HG02610 (cell line): ENCODE data around the gene SMTNL1.
A peak's percentile ranks its signal among the peaks of the same experiment; 100 is the strongest.

ENCODE experiments used
- ATAC-seq: cut with Tn5 transposase; IDR thresholded peaks from one replicate; pipeline ENCODE4 v1.9.1; 2021; ENCODE audit warnings: mild to moderate bottlenecking, moderate library complexity; ENCODE audit not compliant: unreplicated experiment

The SMTNL1 gene

DNA sequence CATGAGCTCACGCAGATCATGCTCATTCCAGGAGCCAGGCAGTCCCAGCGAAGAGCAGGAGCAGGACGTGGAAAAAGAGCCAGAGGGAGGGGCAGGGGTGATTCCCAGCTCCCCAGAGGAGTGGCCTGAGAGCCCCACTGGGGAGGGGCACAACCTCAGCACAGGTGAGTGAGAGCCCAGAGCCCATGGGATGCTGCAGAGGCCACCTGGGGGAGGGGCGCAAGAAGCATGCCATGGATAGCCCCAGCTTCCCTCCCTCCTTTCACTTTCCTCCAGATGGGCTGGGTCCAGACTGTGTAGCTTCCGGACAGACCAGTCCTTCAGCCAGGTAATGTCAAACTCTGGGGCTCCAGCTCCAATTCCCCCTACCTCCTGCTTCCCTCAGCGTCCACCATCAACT, 6.2 kb downstream of the SMTNL1 start:
- no peak for ATAC-seq

DNA sequence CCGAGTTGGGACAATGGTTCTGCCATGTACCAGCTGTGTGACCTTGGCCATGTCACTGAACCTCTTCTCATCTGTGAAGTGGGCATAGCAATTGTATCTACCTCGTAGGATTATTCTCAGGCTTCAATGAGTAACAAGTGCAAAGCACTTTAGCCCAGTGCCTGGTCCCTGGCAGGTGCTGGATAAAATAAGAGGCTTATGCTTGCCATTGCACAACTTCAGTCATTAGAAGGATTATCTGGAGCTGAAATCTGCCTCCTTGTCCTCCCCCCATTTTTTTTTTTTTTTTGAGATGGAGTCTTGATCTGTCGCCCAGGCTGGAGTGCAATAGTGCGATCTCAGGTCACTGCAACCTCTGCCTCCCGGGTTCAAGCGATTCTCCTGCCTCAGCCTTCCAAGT, 7.2 kb downstream of the SMTNL1 start:
- no peak for ATAC-seq

DNA sequence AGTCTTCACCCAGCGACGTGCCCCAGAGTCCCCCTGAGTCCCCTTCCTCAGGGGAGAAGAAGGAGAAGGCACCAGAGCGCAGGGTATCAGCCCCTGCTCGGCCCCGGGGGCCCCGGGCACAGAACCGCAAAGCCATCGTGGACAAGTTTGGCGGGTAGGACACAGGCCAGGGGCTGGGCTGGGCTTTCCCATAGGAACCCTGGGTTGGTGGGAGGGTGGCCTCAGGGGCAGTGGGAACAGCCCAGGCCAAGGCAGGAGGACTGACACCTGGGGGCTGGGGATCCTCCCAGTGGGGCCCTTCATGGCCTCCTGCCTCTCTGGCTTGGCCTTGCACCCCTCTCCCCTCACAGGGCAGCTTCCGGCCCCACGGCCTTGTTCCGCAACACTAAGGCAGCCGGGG, 8.5 kb downstream of the SMTNL1 start:
- no peak for ATAC-seq

DNA sequence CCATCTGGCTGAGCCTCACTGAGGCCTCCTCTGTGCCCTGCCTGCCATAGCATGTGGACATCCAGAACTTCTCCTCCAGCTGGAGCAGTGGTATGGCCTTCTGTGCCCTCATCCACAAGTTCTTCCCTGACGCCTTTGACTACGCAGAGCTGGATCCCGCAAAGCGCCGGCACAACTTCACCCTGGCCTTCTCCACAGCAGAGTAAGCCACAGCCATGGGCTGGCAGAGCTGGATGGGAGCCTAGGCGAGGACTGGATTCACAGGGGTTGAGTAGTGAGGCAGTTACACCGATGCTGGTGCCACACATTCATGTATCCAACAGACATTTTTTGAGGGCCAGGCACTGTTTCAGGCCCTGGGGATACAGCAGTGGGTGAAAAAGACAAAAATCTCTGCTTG, 9.1 kb downstream of the SMTNL1 start:
- no peak for ATAC-seq

DNA sequence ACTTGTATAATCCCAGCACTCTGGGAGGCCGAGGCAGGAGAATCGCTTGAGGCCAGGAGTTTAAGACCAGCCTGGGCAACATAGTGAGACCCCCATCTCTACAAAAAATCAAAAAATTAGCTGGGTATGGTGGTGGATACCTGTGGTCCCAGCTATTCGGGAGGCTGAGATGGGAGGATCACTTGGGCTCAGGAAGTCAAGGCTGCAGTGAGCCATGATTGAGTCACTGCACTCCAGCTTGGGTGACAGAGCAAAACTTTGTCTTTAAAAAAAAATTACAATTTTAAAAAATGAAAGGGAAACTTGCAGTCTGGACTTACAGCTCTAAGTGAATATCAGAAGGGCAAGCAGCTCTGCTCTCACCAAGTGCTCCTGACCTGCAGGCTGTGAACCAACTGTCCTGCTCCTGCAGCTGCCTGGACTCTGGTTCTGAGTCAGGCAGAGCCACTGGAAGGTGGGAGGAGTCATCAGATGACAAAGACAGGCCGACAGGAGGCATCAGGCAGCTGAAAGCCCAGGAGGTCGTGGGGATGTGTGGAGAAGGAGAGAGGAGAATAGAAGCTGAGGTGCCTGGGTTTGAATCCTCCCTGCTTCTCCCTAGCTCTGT, 9.6 kb downstream of the SMTNL1 start:
- ATAC-seq: peak; percentile 76

DNA sequence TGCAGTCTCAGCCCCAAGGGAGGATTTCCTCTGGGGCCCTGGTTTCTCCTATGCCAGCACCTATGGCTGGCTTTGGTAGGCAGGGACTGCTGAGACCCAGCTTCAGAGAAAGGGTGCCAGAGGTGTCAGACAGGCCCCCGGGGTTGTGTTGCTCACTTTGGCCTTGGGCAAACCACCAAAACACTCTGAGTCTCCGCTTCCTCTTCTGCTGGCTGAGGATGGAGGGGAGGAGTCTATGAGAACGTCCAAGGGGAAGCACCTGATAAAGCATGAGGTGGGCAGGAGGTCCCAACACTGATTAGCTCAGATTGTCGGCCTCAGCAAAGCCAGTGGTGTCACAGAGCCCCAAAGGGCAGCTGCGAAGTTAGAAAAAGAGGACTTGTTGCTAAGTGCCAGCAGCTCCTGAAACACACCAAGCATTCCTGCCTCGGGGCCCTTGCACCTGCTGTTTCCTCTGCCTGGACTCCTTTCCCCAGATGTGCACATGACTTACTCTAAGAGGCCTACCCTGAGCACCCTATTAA, 10.5 kb downstream of the SMTNL1 start:
- peak; percentile 81 for ATAC-seq

DNA sequence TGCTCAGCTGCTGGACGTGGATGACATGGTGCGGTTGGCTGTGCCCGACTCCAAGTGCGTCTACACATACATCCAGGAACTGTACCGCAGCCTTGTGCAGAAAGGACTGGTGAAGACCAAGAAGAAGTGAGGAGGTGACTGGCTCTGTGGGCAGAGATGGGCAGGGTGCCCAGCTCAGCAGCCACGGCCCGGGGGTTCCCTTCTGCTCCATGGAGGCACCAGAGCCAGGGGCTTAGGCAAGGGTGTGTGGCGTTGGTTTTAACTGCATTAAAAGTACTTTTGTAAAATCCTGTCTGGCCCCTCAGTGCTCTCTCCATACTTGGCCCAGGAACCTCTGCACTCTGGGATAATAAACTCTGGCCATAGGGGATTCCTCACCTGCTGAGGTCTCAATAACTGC, 12.6 kb downstream of the SMTNL1 start:
- ATAC-seq: no peak

DNA sequence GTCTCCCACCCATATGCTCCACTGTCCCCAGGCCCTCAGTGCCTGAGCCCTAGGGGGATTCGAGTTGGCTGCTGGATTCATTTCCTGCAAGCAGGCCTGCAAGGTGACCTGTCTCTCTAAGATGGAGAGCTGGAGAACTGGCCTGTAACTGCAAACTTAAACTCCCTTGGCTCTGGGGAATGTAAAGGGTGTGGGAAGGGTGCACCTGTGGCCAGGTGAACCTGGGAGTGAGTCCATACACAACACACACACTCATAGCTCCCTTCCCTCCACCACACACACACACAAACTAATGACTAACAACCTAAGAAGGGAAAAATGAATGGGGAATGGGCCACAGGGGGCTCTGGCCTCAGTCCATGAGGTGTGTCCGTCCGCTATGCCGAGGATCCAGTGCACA, 14.5 kb downstream of the SMTNL1 start:
- no peak for ATAC-seq

DNA sequence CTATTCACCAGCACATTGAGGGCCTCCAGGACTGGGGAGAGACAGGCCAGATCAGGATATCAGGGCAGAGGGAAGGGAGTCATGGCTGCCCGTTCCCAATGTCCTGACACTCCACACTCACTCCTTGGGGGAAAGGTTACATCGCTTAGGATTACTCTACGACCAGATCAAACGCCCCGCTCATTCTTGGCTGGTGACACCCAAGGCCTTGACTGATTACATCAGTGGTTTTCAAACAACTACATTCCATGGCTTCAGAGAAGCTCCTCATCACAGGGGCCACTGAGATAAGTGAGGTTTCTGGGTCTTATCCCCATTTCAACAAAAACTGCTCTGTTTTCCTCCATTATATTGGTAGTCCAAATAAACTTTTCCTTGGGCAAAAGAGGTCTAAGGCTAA, 15.1 kb downstream of the SMTNL1 start:
- ATAC-seq: no peak

DNA sequence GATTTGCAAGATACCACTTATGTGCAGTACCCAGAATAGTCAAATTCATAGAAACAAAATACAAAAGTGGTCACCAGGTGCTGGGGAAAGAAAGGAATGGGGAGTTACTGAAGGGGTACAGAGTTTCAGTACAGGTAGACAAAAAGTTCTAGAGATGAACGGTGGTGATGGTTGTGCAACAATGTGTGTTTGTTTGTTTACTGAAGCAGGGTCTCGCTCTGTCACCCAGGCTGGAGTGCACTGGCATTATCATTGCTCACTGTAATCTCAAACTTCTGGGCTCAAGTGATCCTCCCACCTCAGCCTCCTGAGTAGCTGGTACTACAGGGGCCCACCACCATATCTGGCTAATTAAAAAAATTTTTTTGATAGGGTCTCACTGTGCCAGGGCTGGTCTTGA, 18.0 kb downstream of the SMTNL1 start:
- no peak for ATAC-seq

DNA sequence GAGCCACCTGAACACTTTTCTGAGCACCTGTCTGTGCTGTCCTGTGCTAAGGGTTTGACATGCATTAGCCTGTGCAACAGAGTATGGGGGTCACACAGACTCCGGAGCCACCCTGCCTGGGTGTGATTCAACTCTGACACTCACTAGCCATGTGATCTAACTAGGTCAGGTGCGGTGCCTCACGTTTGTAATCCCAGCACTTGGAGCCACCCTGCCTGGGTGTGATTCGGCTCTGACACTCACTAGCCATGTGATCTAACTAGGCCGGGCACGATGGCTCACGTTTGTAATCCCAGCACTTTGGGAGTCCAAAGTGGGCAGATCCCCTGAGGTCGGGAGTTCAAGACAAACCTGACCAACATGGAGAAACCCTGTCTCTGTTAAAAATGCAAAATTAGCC, 18.6 kb downstream of the SMTNL1 start:
- ATAC-seq: no peak

DNA sequence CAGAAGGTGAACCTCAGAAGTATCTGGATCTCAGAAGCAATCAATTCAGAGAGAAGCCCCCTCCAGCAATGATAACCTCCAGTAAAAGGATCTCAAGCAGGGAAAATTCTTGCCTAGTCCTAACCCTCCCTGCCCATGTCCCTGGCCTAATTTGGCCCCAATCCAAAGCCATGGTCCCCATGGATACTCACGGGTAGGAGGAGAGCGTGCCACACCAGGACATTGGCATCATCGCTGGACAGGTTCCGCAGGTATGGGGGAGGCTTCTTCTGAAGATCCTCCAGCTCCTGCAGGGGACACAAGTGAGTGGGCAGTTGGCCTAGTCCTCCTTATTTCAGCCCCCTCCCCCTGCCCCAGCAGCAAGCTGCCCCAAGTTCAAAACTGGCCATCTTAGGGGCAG, 22.8 kb downstream of the SMTNL1 start:
- no peak for ATAC-seq

DNA sequence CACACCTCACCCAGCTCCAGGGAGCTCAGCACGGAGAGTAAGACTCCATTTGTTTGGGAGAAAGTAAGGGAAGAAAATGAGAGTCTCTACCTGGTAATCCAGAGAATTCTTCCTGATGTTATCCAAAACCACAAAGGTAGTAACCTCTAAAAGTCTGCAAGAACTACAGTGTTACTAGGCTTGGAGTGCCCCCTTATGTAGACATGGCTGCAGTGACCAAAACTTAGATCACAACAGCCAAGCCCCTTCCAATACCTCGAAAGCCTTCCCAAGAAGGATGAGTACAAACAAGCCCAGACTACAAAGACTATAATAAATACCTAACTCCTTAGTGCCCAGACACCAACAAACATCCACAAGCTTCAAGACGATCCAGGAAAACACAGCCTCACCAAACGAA, 25.2 kb downstream of the SMTNL1 start:
- ATAC-seq: no peak

DNA sequence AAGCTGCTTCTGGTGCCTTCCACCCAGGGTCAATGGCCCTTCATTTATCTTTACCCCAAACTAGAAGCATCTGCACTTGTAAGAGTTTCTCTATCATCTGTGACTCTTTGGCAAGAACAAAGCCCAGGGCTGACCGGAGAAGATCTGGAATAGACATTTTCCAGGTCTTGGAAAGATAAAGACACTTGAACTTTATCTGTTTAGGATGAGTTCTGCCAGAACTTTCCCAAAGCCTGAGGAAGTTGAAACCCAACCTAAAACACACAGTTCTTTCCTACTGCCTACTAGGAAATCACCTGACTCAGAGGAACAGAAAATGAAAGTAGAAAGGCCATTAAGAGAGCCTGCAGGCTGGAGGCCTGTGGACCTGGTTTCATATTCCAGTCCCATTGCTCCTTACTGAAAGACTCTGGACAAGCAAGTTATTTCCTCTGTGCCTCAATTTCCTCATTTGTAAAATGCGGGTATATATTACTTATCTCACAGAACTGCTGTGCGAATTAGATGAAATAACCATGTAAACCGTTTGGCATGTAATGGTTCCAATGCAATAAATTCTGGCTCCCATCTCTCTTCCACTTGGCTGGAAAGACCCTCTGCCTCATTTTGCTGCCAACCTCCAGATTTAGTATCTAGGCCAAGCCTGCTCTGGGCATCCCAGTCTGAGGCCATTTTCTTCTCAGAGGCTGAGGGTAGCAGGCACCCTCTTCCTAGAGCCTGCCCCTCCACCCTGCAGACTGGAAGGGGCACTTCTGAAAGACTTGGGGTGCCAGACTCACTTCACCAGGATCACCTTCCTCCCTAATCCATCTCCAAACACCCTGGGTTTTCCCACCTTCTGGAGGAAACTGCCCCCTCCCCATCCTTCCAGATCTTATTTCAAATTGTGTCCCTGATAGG, 28.9 kb downstream of the SMTNL1 start:
- peak; percentile 83 for ATAC-seq

DNA sequence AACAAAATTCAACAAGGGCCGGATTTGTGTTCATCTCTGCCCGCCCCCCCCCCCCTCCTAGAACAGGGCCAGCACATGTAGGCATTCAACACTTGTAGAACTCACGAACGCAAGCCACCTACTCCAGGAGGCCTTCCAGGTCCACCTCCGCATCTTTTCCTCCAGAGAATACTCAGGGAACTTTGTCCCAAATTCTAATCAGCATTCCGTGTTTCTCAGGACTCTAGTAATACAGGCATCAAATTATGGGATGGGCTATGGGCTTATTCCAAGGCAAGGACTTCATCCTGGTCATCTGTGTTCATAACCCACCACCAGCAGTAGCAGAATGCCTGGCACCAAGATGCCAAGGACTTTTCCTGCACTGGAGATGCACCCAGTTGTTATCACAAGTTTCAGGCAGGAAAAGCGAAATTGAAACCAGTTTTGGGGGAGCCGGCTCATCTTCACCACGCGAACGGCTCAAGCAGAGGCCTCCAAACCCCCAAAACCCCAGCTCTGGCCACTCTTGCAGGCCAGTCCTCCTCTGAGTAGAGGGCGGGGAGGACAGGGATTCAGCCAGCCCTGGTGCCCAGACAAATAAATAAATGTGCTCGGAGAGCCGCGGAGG, 29.6 kb downstream of the SMTNL1 start:
- peak; percentile 3 for ATAC-seq

DNA sequence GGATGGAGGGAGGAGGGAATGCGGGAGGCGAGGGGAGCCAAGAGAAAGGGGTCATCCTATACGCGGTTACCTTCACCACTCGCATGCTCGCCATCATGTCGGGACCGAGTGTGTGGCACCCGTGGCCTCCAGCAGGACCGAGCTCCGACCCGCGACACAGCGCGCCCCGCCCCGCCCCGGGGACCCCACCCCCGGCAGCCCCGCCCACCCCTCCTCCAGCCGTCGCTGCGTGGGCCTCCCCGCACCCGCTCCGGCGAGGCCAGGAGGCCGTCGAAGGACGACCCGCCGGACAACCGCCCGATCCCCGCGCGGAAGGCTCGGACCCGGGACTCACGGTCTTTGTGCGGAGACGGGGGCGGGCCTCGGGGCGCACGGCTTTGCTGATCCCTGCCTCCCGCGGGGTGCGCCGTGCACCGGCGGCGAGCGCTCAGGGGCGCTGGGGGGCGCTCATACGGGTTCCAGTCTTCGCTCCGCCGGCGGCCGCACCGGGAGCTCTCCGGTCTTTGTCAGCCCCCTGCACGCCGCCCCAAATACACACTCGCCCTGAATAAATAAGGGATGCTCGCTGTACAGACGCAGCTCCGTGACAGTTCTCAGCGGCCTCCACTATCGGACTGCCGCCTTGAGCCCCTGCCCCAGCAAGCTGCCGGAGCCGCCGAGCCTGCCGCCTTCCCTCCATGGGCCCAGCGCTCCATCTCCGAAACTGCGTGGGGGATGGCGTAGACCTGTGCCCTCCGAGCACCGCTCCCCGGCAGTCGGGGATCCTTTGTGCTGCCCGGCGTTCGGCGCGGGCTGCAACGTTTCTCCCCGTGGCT, 30.3 kb downstream of the SMTNL1 start, which contains the start of gene UBE2L6:
TSS of gene UBE2L6 (minus strand) at position 158 of the 815 bp plus-strand sequence. CDS start at position 97, 61 bp downstream.
- peak; percentile 63 for ATAC-seq

DNA sequence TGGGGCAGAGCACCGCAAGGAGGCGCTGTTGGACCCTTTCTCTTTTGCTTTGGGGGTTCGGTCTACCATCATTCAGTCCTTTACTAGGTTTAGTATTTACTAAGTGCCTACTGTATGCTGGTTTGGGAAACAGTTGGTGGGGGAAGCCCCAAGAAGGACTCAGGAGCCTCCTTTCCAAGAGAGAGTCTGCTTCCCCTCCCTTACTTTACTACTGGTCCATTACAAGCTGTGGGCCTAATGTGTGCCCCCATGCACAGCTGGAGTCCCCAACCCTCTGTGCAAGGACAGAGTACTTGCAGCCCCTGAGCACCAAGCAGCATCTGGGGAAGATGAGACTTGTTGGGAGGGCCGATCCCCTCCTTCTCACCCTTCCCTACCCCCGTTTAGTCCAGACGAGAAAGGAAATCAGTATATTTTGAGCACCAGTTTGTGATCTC, 31.0 kb downstream of the SMTNL1 start:
- peak; percentile 3 for ATAC-seq

DNA sequence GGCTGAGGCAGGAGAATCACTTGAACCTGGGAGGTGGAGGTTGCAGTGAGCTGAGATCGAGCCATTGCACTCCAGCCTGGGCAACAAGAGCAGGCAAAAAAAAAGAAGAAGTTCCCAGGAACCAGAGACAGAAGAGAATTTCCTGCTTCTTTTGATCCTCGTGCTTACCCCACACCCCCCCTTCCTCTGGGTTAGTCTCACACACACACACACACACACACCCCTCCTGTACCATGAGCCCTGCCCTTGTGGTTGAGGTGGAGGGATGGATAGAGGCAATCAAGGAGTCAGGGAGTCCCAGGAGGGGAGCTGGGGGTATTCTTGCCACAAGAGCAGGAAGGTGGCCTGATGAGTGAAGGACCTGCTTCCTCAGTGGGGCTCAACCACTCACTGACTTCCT, 34.2 kb downstream of the SMTNL1 start:
- ATAC-seq: no peak

DNA sequence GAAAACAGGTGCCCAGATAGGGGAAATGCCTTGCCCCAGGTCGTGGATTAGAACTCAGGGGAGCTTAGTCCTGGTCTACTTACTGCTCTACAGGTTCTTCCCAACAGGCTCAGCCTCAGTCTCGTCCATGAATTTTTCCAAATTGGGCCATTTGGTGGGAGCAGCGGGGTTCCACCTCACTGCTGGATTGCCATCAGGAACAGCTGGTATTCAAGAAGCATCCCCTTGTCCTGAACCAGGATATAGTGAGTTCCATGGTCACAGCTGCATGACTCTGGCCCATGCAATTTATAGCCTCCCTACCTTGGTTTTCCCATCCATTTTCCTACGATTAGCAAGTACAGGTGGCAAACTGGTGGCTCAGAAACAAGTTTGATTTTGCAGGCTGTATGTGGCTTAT, 36.7 kb downstream of the SMTNL1 start:
- no peak for ATAC-seq

DNA sequence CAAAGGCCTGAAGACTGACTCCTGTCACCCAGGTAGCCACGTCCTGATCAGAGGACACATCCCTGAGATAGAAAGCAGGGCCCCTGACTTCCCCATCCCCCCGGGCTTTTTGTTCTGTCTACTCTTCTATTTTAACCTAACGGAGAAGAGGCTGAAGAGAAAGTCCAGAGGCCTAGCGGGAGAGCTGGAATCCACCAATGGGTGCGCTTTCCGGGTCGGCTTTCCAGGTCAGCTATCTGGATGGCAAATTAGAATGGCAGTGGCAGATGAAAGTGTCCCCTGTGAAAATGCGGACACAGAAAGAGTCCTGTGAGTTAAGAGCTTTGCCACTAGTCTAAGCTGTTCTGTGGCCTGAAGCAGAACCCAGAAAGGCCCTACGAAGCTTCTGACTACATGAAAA, 46.9 kb downstream of the SMTNL1 start:
- no peak for ATAC-seq

DNA sequence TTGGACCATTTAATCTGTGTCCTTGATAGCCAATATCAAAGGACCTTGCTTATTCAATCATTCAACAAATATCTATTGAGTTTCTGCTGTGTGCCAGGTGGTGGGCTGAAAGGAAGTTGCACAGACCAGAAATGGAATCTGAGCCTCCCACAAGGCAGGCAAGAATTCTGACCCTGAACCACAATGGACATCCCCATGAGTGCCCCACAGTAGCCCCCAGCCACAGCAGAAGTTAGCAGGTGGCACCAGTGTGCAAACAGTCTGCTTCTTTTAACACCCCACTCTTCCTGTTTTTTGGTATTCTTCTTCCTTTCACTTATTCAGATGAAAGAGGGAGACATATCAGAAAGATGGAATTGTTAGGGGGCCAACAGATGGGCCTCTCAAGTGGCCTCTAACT, 47.9 kb downstream of the SMTNL1 start:
- peak; percentile 40 for ATAC-seq
